GM18870 (cell line): ENCODE results near the gene TPST2.
"Not testable (repeated sequence)": the region's sequence is repeated elsewhere in the genome, so short reads cannot be mapped to it uniquely, and the experiment has no call there.

Source experiments
- ATAC-seq: cut with Tn5 transposase; IDR thresholded peaks from one replicate; pipeline ENCODE4 v1.9.1; 2021; ENCODE audit warnings: moderate library complexity; ENCODE audit not compliant: unreplicated experiment

The TPST2 gene

GRCh38 chr22:26536056-26536761 is 53.7 kb downstream of the TPST2 start:
- ATAC-seq = no peak

DNA sequence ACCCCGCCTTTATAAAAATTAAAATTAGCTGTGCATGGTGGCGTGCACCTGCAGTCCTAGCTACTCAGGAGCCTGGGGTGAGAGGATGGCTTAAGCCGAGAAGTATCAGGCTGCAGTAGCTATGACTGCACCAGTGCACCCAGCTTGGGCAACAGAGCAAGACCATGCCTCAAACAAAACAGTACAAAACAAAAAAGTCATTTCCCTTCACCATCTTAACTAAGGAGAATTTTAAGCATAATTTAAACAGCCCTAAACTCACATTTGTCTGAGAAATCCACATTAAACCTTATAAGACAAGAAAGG is 54.4 kb downstream of the TPST2 start:
- no peak for ATAC-seq

GRCh38 chr22:26534874-26535602 is 54.9 kb downstream of the TPST2 start:
- ATAC-seq = no peak

GRCh38 chr22:26534171-26534855 is 55.6 kb downstream of the TPST2 start:
- no peak for ATAC-seq

- ATAC-seq = no peak
Observed at GRCh38 chr22:26529345-26529744, 60.6 kb downstream of the TPST2 start.

DNA sequence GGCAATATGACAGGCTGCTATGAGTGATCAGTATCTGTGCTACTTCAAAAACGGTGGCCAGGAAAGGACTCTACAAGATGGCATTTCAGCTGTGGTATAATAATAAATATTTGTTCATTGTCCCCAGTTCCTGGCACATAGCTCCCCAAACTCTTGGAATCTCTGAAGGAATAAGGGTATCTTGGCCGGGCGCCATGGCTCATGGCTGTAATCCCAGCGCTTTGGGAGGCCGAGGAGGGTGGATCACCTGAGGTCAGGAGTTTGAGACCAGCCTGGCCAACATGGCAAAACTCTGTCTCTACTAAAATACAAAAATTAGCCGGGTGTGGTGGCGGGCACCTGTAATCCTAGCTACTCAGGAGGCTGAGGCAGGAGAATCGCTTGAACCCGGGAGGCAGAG is 61.4 kb downstream of the TPST2 start:
- ATAC-seq = not testable (repeated sequence)

DNA sequence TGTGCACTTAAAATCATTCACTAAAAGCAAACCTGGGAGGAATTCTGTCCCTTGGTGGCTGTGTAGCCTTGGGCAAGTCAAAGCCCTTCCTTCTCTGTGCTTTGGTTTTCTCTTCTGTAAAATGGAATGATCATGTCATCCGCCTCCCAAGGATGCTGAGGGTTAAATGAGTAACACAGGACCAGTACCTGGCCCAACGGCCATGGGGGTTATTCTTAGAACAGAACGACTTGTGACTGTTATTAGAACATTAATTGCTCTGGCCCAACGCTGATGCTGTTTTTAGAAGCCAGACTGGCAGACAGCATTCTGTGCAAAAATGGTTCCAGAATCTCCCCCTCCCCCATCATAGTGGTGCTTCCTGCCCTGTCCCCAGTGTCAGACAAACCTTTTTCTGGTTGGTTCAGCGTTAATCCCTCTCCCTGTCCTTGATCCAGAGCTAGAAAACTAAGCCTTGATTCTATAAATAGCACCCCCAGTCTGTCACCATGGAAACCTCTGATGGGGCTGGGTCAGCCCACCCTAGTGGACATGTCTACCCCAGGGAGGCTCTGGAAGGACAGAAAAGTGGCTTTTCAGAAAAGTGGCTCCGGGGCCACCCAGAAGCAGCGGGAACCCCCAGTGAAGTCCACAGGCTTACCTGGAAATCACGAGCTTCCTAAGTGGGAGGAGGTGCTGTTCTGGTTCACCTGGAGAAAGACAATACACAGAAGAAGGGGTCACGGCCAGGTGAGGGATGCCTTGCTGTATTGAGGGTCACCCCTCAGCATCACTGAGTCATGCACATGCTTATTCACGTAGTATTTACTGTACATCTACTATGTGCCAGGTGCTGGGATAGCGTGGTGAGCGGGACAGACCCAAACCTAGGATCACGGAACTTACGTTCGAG is 62.1 kb downstream of the TPST2 start:
- ATAC-seq = no peak

DNA sequence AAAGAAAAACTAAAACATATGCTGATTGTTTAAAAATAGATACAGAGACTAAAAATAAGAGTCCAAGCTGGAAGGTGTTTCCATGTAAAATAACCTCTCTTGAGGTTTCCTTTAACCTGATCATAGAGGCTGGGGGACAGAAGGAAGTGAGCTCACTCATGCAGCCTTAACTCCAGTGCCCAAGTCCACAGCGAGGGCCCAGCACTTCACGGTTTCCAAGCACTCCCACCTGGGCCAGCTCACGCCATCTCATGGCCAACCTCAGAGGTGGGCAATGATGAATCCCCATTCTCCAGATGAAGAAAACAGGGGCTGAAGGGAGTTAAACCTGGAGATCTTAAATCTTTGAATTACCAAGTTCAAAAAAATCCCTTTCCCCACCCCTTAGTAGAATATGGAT is 62.8 kb downstream of the TPST2 start:
- ATAC-seq = no peak

DNA sequence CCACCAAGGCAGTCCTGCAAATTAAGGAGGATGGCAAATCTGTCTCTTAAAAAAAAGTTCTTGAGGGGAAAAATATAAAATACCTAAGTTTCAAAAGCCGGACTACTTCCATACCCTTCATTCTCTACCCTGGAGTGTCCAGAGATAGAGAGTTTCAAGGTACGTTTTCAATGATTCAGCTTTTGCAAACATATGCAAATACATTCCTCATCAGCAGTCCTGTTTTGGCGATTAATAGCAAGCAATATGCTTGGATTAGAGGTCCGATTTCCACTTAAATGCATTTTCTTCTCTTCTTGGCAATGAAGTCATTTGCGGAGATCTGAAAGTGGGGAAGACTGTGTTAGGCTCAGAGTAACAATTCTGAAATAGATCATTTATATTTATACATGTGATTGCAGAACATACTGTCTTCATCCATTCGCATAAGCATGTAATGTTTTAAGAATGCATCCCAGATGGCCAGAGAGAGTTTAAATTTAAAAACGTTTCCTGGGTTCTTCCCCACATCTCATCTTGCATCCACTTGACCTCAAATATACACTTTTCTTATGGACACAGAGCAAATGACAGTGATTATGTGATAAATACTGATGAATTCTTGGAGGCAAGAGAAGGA is 63.9 kb downstream of the TPST2 start:
- no peak for ATAC-seq

DNA sequence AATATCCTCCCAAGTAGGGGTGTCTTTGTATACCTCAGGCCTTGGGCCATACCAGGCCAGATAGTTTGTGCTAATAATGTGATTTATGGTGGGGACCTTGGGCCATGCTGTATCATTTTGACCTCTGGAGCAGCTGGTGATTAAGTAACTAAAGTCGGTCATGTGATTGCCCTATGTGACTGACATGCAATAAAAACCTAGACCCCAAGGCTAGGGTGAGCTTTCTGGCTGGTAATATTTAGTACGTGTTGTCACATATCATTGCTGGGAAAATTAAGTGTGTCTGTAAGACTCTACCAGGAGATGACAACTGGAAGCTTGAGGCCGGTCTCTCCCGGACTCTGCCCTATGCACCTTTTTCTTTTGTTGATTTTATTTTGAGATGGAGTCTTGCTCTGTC is 65.1 kb downstream of the TPST2 start:
- no peak for ATAC-seq

DNA sequence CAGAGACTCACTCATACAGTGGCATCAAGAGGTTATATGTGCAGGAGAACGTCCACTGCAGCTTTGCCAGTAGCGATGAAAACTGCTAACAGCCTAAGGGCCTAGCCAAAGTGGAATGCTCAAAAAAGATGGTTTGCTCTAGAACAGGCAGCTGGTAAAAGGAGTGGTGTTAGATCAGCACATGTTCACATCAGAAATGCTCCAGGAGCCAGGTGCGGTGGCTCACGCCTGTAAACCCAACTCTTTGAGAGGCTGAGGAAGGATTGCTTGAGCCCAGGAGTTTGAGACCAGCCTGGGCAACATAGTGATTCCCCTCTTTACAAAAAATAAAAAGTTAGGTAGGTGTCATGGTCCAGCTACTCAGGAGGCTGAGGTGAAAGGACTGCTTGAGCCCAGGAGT is 67.3 kb downstream of the TPST2 start:
- no peak for ATAC-seq

DNA sequence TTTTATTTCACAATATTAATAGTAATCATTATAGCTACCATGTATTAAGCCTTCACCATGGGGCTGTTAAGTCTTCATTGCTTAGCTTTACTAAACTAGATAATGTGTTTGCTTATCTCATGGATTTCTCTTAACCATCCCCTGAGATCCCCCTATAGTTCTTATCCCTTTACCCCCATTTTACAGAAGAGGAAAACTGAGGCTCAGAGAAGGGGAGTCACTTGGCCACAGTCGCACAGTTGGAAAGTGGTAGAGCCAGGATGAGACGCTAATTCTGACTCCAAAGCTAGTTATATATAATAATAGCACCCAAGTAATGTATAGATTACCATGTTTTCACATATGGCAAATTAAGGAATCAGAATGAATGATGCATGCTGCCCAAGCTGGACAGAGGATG is 67.9 kb downstream of the TPST2 start:
- ATAC-seq = no peak

- no peak for ATAC-seq
Observed at GRCh38 chr22:26517429-26517828, 72.5 kb downstream of the TPST2 start.

DNA sequence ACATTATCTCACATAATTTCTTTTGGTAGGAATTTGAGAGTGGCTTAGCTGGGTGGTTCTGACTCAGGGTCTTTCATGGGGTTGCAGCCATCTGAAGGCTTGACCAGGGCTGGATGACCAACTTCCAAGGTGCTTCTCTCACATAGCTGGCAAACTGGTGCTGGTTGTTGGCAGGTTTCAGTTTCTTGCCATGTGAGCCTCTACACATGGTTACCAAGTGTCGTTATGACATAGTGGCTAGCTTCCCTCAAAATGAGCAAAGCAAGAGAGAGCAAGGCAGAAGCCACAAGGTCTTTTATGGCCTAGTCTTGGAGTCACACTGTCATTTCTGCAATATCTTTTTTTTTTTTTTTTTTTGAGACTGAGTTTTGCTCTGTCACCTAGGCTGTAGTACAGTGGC is 73.4 kb downstream of the TPST2 start:
- no peak for ATAC-seq

DNA sequence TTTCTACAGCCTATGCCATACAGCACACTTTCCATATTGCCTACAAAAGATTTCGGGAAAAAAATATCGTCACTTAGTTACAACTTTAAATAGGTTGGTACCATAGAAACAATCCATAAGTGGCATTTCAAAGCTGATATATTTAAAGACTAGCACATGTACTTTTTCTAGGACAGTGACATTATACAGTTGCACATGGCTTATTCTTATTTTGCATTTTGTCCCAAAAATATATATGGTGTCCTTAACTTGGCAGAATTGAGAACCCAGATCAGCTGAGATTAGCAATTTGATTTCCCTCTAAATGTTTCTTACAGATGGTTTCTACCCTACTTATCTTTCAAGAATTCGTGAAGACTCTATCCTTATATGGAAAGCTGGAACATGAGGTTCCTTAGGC is 74.0 kb downstream of the TPST2 start:
- no peak for ATAC-seq

GRCh38 chr22:26514419-26515161 is 75.3 kb downstream of the TPST2 start:
- no peak for ATAC-seq

- no peak for ATAC-seq
Observed at GRCh38 chr22:26513838-26514237, 76.1 kb downstream of the TPST2 start.

DNA sequence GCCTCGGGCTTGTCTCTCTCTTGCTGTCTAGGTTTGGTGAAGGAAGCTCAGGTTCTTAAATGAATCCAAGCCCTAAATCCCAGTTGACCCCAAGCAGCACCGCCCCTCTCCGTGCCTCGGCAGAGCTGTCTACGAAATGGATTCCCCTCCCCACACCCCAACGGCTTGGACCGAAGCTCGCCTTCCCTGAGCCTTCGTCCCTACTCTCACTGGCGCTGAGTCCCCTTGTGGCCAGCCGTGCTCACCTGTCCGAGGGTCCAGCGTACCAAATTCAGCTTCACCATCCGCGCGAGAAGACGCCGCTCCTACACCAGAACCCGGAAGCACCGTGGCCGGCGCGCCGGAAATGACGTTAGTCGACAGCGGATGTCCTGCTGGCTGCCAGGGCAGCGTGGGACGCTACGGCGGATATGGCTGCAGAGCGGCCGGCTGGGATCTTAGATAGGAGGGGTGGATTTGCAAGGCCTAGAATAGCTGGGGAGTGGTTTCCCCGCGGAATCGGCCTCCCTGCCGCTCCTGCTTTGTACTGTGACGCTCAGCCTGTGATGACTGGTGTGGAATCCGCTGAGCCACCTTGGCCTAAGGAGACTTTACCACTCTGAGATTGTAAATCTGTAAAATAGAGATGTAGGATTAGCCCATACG is 77.7 kb downstream of the TPST2 start, which contains the start of gene TFIP11:
Gene TFIP11, minus strand, starts transcription at position 325 of the 645 bp plus-strand sequence. CDS start 2,201 bp downstream, outside the sequence.
- peak; percentile 80 for ATAC-seq

- ATAC-seq = no peak
Observed at GRCh38 chr22:26508148-26508547, 81.8 kb downstream of the TPST2 start.
